Colonic mucosa (tissue), 4 donors: Measurements from ENCODE around the gene BET1. TPM values are rescaled to one million over a fixed set of nuclear protein-coding genes. Genes with fewer than 3 reads are reported as not detected.

ENCODE experiments used
- DNase-seq: peaks from one replicate; pipeline ENCODE4 v3.0.0-alpha.2; 2020
- H3K27ac ChIP-seq: fragments of 200-600 bp; one replicate; pipeline ENCODE4 v1.8.0; 2021
- H3K27me3 ChIP-seq: fragments of 200-600 bp; one replicate; pipeline ENCODE4 v1.8.0; 2021
- H3K36me3 ChIP-seq: fragments of 200-600 bp; one replicate; pipeline ENCODE4 v1.8.0; 2021
- H3K4me1 ChIP-seq: fragments of 200-600 bp; one replicate; pipeline ENCODE4 v1.8.0; 2021; ENCODE audit warnings: mild to moderate bottlenecking
- H3K4me3 ChIP-seq: fragments of 200-600 bp; one replicate; pipeline ENCODE4 v1.8.0; 2021
- H3K9ac ChIP-seq, 2 donors: one replicate each; pipeline ENCODE4 v1.7.0; 2013; ENCODE audit warnings: control low read depth in 2 of 2, low read depth in 2 of 2, low read length in 2 of 2
- H3K9me3 ChIP-seq: fragments of 200-600 bp; one replicate; pipeline ENCODE4 v1.8.0; 2021
- intact Hi-C: fragments of 100-400 bp; cut with DNase I; formaldehyde crosslinking; loops from one replicate; pipeline ENCODE4 v1.14.1; 2022
- total RNA-seq, 2 donors: library from RNA; stranded (reverse); fragmentation: NEBNext Ultra II Directional in 1 of 2; extraction: Animal tissue kit (Norgen Biotek cat#: 25700) in 1 of 2; gene quantifications; one replicate each; pipeline ENCODE4 v1.2.1, GENCODE V29; 2021
- TF ChIP-seq, protein P1 (sequence below): fragments of 200-600 bp; IDR thresholded peaks from one replicate; pipeline ENCODE4 v1.8.0; 2022; ENCODE audit warnings: antibody characterized with exemption, mild to moderate bottlenecking
- donor health status: healthy.
- donor health status: DM: no; HTN: no; CAD: no.
- donor health status: DM: no; HTN: no; CAD: no.

BET1 gene
- total RNA-seq, 2 donors from 2014 or later = 22.2 to 22.5 TPM

DNA sequence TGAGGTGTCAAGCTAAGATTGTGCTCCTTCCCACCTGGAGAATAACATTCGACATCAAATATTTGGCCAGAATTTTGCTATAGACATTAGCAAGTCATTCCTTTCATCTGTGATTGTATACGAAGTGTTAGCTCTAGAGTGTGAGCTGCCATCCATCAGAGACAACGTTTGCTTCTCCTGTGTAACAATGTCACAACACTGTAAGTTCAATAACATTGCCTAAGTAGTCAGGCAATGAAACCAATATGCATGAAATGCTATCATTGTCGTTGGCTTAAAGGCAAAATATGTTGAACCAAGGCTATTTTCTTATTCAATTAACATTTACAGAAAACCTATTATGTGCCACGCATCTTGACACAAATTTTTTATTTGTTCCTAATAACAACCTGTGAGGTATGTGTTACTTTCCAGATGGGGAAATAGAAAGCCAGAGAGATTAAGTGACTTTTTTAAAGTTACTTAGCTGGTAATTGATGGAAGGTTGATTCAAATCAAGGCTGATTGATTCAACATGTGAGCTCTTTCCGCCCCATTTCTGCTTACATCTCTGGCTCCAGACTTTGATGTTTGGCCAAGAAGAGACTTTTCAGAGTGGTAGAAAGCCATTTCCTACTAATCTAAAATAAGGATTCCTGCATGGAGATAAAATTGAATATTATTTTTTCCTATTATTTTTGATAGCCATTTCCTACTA lies 32.0 kb downstream of the BET1 start:
- no peak overlapping the region for H3K27ac ChIP-seq
- H3K4me1 ChIP-seq = no peaks in the 10 kb centered on the region
- H3K27me3 ChIP-seq = no peaks in the 10 kb centered on the region
- TF ChIP-seq, protein P1, sequence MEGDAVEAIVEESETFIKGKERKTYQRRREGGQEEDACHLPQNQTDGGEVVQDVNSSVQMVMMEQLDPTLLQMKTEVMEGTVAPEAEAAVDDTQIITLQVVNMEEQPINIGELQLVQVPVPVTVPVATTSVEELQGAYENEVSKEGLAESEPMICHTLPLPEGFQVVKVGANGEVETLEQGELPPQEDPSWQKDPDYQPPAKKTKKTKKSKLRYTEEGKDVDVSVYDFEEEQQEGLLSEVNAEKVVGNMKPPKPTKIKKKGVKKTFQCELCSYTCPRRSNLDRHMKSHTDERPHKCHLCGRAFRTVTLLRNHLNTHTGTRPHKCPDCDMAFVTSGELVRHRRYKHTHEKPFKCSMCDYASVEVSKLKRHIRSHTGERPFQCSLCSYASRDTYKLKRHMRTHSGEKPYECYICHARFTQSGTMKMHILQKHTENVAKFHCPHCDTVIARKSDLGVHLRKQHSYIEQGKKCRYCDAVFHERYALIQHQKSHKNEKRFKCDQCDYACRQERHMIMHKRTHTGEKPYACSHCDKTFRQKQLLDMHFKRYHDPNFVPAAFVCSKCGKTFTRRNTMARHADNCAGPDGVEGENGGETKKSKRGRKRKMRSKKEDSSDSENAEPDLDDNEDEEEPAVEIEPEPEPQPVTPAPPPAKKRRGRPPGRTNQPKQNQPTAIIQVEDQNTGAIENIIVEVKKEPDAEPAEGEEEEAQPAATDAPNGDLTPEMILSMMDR = no peak
- H3K9me3 ChIP-seq = no peaks in the 10 kb centered on the region
- intact Hi-C loops = no loop called here
- H3K36me3 ChIP-seq = no peaks in the 10 kb centered on the region
- no peak overlapping the region for H3K9ac ChIP-seq
- no peak for DNase-seq
- H3K4me3 ChIP-seq = no peak overlapping the region

DNA sequence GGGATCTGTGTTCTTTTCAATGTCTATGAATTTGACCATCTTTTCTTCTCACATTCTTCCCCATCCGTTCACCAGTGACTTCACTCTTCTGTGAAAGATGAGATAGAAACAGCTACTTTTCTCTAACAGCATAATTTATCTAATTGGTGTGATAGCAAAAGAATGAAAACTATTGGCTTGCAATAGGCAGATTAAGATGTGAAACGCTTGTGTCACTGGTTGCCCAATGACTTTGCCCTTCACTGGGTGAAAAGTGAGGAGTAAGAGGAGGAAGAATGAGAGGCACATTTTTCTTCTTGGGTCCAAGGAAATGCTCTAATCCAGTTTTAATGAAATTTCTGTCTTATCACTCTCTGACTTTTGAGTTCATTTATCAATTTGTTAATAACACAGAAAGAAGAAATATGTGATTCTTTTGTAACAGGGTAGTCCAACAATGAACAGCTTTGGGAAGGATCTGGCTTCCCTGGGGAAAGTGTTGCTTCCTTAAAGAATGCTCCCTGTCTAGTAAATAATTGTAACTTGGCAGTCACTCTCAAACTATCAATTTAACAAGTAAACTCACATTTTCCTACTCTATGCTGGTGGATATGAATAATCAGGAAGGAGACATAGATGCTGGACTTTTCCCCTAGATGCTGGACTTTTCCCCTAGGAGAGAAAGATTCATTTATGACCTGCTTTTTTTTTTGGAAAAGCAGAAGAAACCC lies 35.1 kb downstream of the BET1 start:
- no peaks in the 10 kb centered on the region for H3K4me1 ChIP-seq
- no peaks in the 10 kb centered on the region for H3K36me3 ChIP-seq
- no peaks in the 10 kb centered on the region for H3K27me3 ChIP-seq
- H3K9ac ChIP-seq = no peak overlapping the region
- H3K27ac ChIP-seq = no peak overlapping the region
- H3K9me3 ChIP-seq = no peaks in the 10 kb centered on the region
- TF ChIP-seq, protein P1 = no peak
- DNase-seq = no peak
- intact Hi-C loops = no loop called here
- H3K4me3 ChIP-seq = no peak overlapping the region

DNA sequence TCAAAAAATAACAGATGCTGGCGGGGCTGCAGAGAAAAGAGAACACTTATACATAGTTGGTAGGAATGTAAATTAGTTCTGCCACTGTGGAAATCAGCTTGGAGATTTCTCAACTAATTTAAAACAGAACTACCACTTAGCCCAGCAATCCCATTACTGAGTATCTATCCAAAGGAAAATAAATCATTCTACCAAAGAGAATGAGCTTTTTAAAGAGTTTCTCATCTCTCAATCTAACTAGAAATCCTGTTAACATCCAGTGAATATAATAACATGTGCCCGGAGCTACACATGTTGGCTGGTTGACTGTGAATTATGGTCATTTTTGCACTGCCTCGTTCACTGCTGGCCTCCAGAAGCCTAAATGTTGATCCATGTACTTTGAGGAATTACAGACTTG lies 39.3 kb downstream of the BET1 start:
- TF ChIP-seq, protein P1 = no peak
- H3K9me3 ChIP-seq = no peaks in the 10 kb centered on the region
- no peak for DNase-seq
- no peak overlapping the region for H3K9ac ChIP-seq
- no peaks in the 10 kb centered on the region for H3K27me3 ChIP-seq
- H3K4me3 ChIP-seq = no peak overlapping the region
- no peak overlapping the region for H3K27ac ChIP-seq
- H3K36me3 ChIP-seq = no peaks in the 10 kb centered on the region
- H3K4me1 ChIP-seq = no peaks in the 10 kb centered on the region
- intact Hi-C loops = no loop called here

DNA sequence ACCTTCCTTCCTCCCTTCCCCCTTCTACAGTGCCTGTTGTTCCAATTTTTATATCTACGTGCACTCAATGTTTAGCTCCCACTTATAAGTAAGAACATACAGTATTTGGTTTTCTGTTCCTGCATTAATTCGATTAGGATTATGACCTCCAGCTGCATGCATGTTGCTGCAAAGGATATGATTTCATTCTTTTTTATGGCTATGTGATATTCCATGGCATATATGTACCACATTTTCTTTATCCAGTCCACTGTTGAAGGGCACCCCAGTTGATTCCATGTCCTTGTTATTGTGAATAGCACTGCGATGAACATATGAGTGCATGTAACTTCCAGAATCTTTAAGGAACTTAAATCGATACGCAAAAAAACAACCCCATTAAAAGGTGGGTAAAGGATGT lies 39.9 kb downstream of the BET1 start:
- no peak for DNase-seq
- no peak overlapping the region for H3K4me3 ChIP-seq
- H3K27me3 ChIP-seq = no peaks in the 10 kb centered on the region
- H3K27ac ChIP-seq = no peak overlapping the region
- no peaks in the 10 kb centered on the region for H3K4me1 ChIP-seq
- no peaks in the 10 kb centered on the region for H3K9me3 ChIP-seq
- intact Hi-C loops = no loop called here
- H3K36me3 ChIP-seq = no peaks in the 10 kb centered on the region
- no peak overlapping the region for H3K9ac ChIP-seq
- TF ChIP-seq, protein P1 = no peak

DNA sequence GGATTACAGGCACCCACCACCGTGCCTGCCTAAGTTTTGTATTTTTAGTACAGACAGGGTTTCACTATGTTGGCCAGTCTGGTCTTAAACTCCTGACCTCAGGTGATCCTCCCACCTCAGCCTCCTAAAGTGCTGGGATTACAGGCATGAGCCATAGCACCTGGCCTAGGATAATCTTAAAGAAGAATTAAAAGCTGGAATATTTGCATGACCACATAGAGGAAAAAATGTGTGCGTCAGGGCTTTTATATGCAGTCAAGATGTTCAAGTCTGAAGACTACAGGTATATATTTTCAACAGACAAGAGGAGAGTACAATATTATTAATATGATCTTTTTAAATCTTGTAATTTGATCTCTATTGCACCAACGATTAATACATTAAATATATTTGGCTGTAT lies 43.2 kb downstream of the BET1 start:
- H3K4me3 ChIP-seq = no peak overlapping the region
- no peaks in the 10 kb centered on the region for H3K4me1 ChIP-seq
- intact Hi-C loops = no loop called here
- H3K27ac ChIP-seq = no peak overlapping the region
- DNase-seq = no peak
- no peaks in the 10 kb centered on the region for H3K27me3 ChIP-seq
- H3K36me3 ChIP-seq = no peaks in the 10 kb centered on the region
- H3K9me3 ChIP-seq = no peaks in the 10 kb centered on the region
- TF ChIP-seq, protein P1 = no peak
- H3K9ac ChIP-seq = no peak overlapping the region
